GM23248 (cell line): ENCODE data around the gene EIF4E. TPM values are rescaled to one million over a fixed set of nuclear protein-coding genes. Genes with fewer than 3 reads are reported as not detected.

Experiments
- DNase-seq: peaks from one replicate; pipeline ENCODE4 v3.0.0-alpha.2; 2015
- H2AFZ ChIP-seq: fragments of 200-600 bp; sonication (generic); 2 replicates; pipeline ENCODE4 v1.6.1; 2016; ENCODE audit warnings: antibody characterized with exemption
- H3F3A ChIP-seq: fragments of 200-600 bp; sonication (generic); 2 replicates; pipeline ENCODE4 v1.6.1; 2016; ENCODE audit warnings: mild to moderate bottlenecking, antibody characterized with exemption, mixed run types; ENCODE audit not compliant: insufficient read depth
- H3K27ac ChIP-seq: fragments of 200-600 bp; sonication (generic); 2 replicates; pipeline ENCODE4 v1.5.1; 2016; ENCODE audit warnings: mild to moderate bottlenecking
- H3K27me3 ChIP-seq: fragments of 200-600 bp; sonication (generic); replicated peaks from 2 replicates; pipeline ENCODE4 v1.6.1; 2016; ENCODE audit warnings: mild to moderate bottlenecking; ENCODE audit not compliant: insufficient read depth
- H3K36me3 ChIP-seq: fragments of 200-600 bp; sonication (generic); 2 replicates; pipeline ENCODE4 v1.6.1; 2016; ENCODE audit warnings: low read depth, mild to moderate bottlenecking
- H3K4me1 ChIP-seq: fragments of 200-600 bp; sonication (generic); 2 replicates; pipeline ENCODE4 v1.6.1; 2016; ENCODE audit warnings: mild to moderate bottlenecking; ENCODE audit not compliant: insufficient read depth
- H3K4me2 ChIP-seq: fragments of 200-600 bp; sonication (generic); one replicate; pipeline ENCODE4 v1.6.1; 2016; ENCODE audit warnings: mild to moderate bottlenecking; ENCODE audit not compliant: unreplicated experiment
- H3K4me3 ChIP-seq: fragments of 200-600 bp; sonication (generic); 2 replicates; pipeline ENCODE4 v1.5.1; 2016; ENCODE audit warnings: mild to moderate bottlenecking
- H3K79me2 ChIP-seq: fragments of 200-600 bp; sonication (generic); 2 replicates; pipeline ENCODE4 v1.6.1; 2016; ENCODE audit warnings: mild to moderate bottlenecking; ENCODE audit not compliant: insufficient read depth
- H3K9ac ChIP-seq: fragments of 200-600 bp; sonication (generic); 2 replicates; pipeline ENCODE4 v1.6.1; 2016; ENCODE audit warnings: mild to moderate bottlenecking
- H3K9me2 ChIP-seq: fragments of 200-600 bp; sonication (generic); 2 replicates; pipeline ENCODE4 v1.6.1; 2016; ENCODE audit warnings: mixed run types, mild to moderate bottlenecking, moderate library complexity; ENCODE audit not compliant: insufficient read depth
- H3K9me3 ChIP-seq: fragments of 200-600 bp; sonication (generic); one replicate; pipeline ENCODE4 v1.6.1; 2017; ENCODE audit warnings: low read depth
- H4K20me1 ChIP-seq: fragments of 200-600 bp; sonication (generic); 2 replicates; pipeline ENCODE4 v1.6.0; 2016; ENCODE audit not compliant: insufficient read depth
- EZH2 ChIP-seq: fragments of 200-600 bp; sonication (generic); IDR thresholded peaks from 2 replicates; pipeline ENCODE4 v1.6.1; 2018; ENCODE audit warnings: antibody characterized with exemption, mild to moderate bottlenecking; ENCODE audit not compliant: insufficient read depth, poor library complexity, severe bottlenecking
- EZH2phosphoT487 ChIP-seq: fragments of 200-600 bp; sonication (generic); IDR thresholded peaks from 2 replicates; pipeline ENCODE4 v1.6.1; 2018; ENCODE audit warnings: antibody characterized with exemption, moderate library complexity, mild to moderate bottlenecking, low read depth; ENCODE audit not compliant: insufficient read depth
- WGBS, 2 experiments: methylation state at CpG; one replicate each; pipeline ENCODE4 v1.1.6; 2015 to 2017; ENCODE audit warnings: low lambda C conversion rate in 2 of 2, low coverage in 1 of 2; ENCODE audit errors: missing lambda C conversion rate in 2 of 2; 5-methylcytosine and 5-hydroxymethylcytosine counted together
- in situ Hi-C: fragments of 300-500 bp; cut with MboI; formaldehyde crosslinking; loops from 2 replicates; pipeline ENCODE4 v1.15.0; 2020
- polyA plus RNA-seq: library from polyadenylated mRNA; unstranded; fragments of >200 nt; fragmentation: Nextera tagmentation; extraction: Ambion mirVana; gene quantifications from 2 replicates; pipeline ENCODE4 v1.2.1, GENCODE V29; 2016
- total RNA-seq: library from RNA; depleted of rRNA; stranded (reverse); fragments of >200 nt; shearing (Covaris generic); gene quantifications from 2 replicates; pipeline ENCODE4 v1.2.3, GENCODE V29; 2014

Gene EIF4E
- total and polyA plus RNA-seq, 2 experiments from 2014 or later = 113 to 133 TPM

DNA sequence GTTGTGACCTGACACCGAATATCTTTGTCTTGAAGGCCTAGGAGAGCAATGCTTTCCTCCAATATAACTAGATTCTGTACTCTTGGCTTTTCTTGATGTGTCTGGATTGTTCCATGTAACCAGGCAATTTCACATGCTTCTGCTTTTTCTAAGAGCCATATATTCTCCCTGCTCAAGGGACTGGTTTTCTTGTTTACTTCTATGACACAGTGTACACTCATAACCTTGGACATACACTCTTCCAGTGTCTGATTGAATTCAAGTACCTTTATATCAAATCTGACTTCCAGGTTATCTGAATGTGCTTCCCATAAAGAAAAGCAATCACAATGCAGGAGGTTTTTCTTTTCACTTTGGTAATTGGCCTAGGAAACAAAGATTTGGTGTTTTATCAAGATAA is 17.4 kb upstream of the EIF4E start:
- H3F3A ChIP-seq = 0 out of 2 replicates have a peak, but pooled peaks cover 5% of the 10 kb centered on the region
- no peaks in the 10 kb centered on the region for H3K9me2 ChIP-seq
- no peak overlapping the region for H3K4me3 ChIP-seq
- H3K4me2 ChIP-seq = no peak overlapping the region
- H3K27ac ChIP-seq = no peak overlapping the region
- WGBS, 2 experiments = 94 to 100% methylated on average over 1 of the region's 1 CpG
- no peak overlapping the region for H3K9ac ChIP-seq
- no peaks in the 10 kb centered on the region for H4K20me1 ChIP-seq
- no peaks in the 10 kb centered on the region for H3K36me3 ChIP-seq
- no peaks in the 10 kb centered on the region for H3K9me3 ChIP-seq
- TF ChIP-seq EZH2phosphoT487 (no peak), EZH2 (no peak)
- in situ Hi-C loops = no loop called here
- H3K79me2 ChIP-seq = no peaks in the 10 kb centered on the region
- DNase-seq = peak; percentile 13
- no peaks in the 10 kb centered on the region for H3K27me3 ChIP-seq
- H3K4me1 ChIP-seq = no peaks in the 10 kb centered on the region
- H2AFZ ChIP-seq = peak overlapping the region; percentile 64

DNA sequence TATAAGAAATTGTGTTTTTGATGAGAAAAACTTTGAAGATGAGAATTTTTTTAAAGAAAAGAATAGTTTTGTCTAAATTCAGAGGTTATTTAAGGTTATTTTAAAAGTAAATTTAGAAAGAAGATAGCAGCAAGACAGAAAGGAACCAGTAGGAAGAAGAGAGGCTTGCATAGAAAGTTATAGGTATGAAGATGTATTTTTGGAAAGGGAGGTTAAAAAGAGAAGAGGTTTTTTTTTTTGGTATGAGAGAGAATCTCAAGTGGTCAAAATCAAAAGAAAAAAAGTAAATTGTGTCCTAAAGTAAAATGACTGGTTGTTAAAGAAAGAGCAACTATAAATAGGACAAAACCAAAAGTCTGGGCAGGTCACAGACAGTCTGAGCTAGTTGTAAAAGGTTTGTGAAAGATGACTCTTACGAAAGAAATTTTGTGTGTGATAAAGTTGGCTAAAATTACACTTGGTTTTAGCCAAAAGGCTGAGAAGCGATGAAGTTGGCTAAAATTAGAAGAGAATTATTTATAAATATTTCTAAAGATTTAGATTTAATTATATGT is 16.4 kb upstream of the EIF4E start:
- Histone ChIP-seq H3K79me2 (no peaks in the 10 kb centered on the region), H3K4me2 (no peak overlapping the region), H3K9me2 (no peaks in the 10 kb centered on the region), H3K9me3 (no peaks in the 10 kb centered on the region), H4K20me1 (no peaks in the 10 kb centered on the region), H3K4me3 (no peak overlapping the region), H3K27ac (no peak overlapping the region), H3K36me3 (no peaks in the 10 kb centered on the region), H3F3A (0 out of 2 replicates have a peak, but pooled peaks cover 5% of the 10 kb centered on the region), H3K4me1 (no peaks in the 10 kb centered on the region), H3K27me3 (no peaks in the 10 kb centered on the region), H2AFZ (no peak overlapping the region), H3K9ac (no peak overlapping the region)
- TF ChIP-seq EZH2 (no peak), EZH2phosphoT487 (no peak)
- DNase-seq = peak; percentile 47
- 42 to 47% methylated on average over 2 of the region's 2 CpGs for WGBS, 2 experiments
- in situ Hi-C loops = no loop called here

- Histone ChIP-seq H4K20me1 (no peaks in the 10 kb centered on the region), H3K36me3 (no peaks in the 10 kb centered on the region), H3K9me2 (no peaks in the 10 kb centered on the region), H3K9me3 (no peaks in the 10 kb centered on the region), H3K4me1 (peaks cover 18% of the 10 kb centered on the region), H2AFZ (peak overlapping the region; percentile 47), H3F3A (peaks cover 14% of the 10 kb centered on the region; the same call in 1 of the 2 replicates), H3K79me2 (no peaks in the 10 kb centered on the region), H3K9ac (no peak overlapping the region), H3K4me3 (no peak overlapping the region), H3K4me2 (no peak overlapping the region), H3K27ac (no peak overlapping the region), H3K27me3 (no peaks in the 10 kb centered on the region)
- 51% methylated on average over 2 of the region's 2 CpGs for WGBS, 2 experiments
- peak; percentile 79 for DNase-seq
- TF ChIP-seq EZH2phosphoT487 = no peak
- TF ChIP-seq EZH2 = no peak
- in situ Hi-C loops = no loop called here
These were observed 11.0 kb upstream of the EIF4E start for GRCh38 chr4:98939892-98940298.

DNA sequence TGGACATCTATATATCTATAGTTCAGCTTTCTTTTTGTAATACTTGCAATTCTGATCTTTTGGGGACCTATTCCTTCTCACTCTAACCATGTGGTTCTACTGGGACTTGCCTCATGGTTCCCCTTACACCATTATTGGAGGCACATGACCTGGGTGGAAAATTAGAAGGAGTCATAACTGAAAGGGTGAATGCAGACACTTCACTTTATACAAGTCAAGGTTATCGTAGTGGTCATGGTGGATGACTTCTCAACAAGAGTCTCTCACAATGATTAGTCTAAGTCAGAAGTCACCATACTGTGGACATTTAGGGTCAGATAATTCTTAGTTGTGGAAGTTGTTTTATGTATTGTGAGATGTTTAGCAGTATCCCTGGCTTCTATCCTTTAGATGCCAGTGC is 10.5 kb upstream of the EIF4E start:
- Histone ChIP-seq H3F3A (peaks cover 14% of the 10 kb centered on the region; the same call in 1 of the 2 replicates), H3K4me2 (no peak overlapping the region), H3K27me3 (no peaks in the 10 kb centered on the region), H3K27ac (no peak overlapping the region), H3K79me2 (no peaks in the 10 kb centered on the region), H3K4me3 (no peak overlapping the region), H3K4me1 (peaks cover 18% of the 10 kb centered on the region), H3K9ac (no peak overlapping the region), H3K9me3 (no peaks in the 10 kb centered on the region), H2AFZ (peak overlapping the region; percentile 47), H3K36me3 (no peaks in the 10 kb centered on the region), H3K9me2 (no peaks in the 10 kb centered on the region), H4K20me1 (no peaks in the 10 kb centered on the region)
- in situ Hi-C loops = no loop called here
- TF ChIP-seq EZH2phosphoT487 (no peak), EZH2 (no peak)
- 88 to 100% methylated on average over 1 of the region's 1 CpG for WGBS, 2 experiments
- DNase-seq = no peak
